CD4-positive, alpha-beta T cell treated with Interleukin-4 for 1 hour (primary cell): ENCODE results near the gene ATP13A1.
A peak's percentile ranks its signal among the peaks of the same experiment; 100 is the strongest.

ENCODE experiments used
- DNase-seq, 2 donors: peaks; one replicate each; pipeline ENCODE4 v3.0.0-alpha.2; 2020 to 2022

The ATP13A1 gene

GRCh38 chr19:19642506-19643157 is 20.8 kb downstream of the ATP13A1 start:
- DNase-seq: peak; percentile 58 to 69

GRCh38 chr19:19637523-19638251 is 25.8 kb downstream of the ATP13A1 start:
- no peak for DNase-seq

- no peak for DNase-seq
These were observed 26.3 kb downstream of the ATP13A1 start for GRCh38 chr19:19637186-19637522.

GRCh38 chr19:19636573-19637185 is 26.8 kb downstream of the ATP13A1 start:
- DNase-seq: no peak

GRCh38 chr19:19635313-19635702 is 28.2 kb downstream of the ATP13A1 start:
- DNase-seq: no peak

- no peak for DNase-seq
These were observed 28.8 kb downstream of the ATP13A1 start for GRCh38 chr19:19634516-19635312.

GRCh38 chr19:19633711-19634515 is 29.6 kb downstream of the ATP13A1 start:
- no peak for DNase-seq

GRCh38 chr19:19632661-19633060 is 30.8 kb downstream of the ATP13A1 start:
- no peak for DNase-seq

- no peak for DNase-seq
These were observed 32.1 kb downstream of the ATP13A1 start for GRCh38 chr19:19631346-19631745.

- DNase-seq: no peak
These were observed 33.0 kb downstream of the ATP13A1 start for GRCh38 chr19:19630426-19630825.

- DNase-seq: no peak
These were observed 33.4 kb downstream of the ATP13A1 start for GRCh38 chr19:19630062-19630414.

- DNase-seq: peak; percentile 31 to 48
These were observed 34.9 kb downstream of the ATP13A1 start for GRCh38 chr19:19628501-19629134.

- DNase-seq: peak; percentile 74 to 82
These were observed 35.6 kb downstream of the ATP13A1 start, which contains the start of gene LPAR2 for GRCh38 chr19:19627621-19628500. Gene LPAR2 (minus strand): TSS chr19:19628220. CDS start chr19:19627275, 945 bp downstream.

- DNase-seq: no peak
These were observed 36.7 kb downstream of the ATP13A1 start for GRCh38 chr19:19626516-19627472.

- no peak for DNase-seq
These were observed 39.4 kb downstream of the ATP13A1 start for GRCh38 chr19:19624032-19624570.

- no peak for DNase-seq
These were observed 40.1 kb downstream of the ATP13A1 start for GRCh38 chr19:19623383-19623782.

GRCh38 chr19:19619849-19620210 is 43.6 kb downstream of the ATP13A1 start:
- DNase-seq: no peak

GRCh38 chr19:19619181-19619848 is 44.2 kb downstream of the ATP13A1 start:
- DNase-seq: no peak
